A673 (cell line): ENCODE measurements around the gene ZNF221. TPM values are rescaled to one million over a fixed set of nuclear protein-coding genes. Genes with fewer than 3 reads are reported as not detected.

Experiments
- BruUV-seq: library from RNA; stranded (reverse); fragments of 400-500 nt; replicated peaks from 2 replicates; lab custom pipeline; 2021; lab: Mats Ljungman, UMichigan
- CTCF ChIA-PET: fragments of 300-600 bp; sonication (Branson Sonifier 250); formaldehyde crosslinking; loops from one replicate; lab custom pipeline; 2022; ENCODE audit warnings: antibody characterized with exemption; lab: Charles Lee
- POLR2A ChIA-PET: fragments of 300-600 bp; sonication (Branson Sonifier 250); formaldehyde crosslinking; loops from one replicate; lab custom pipeline; 2022; ENCODE audit warnings: antibody characterized with exemption; ENCODE audit not compliant: low non-redundant PET; lab: Charles Lee
- DNase-seq: peaks from one replicate; pipeline ENCODE4 v3.0.0-alpha.2; 2015; ENCODE audit warnings: low spot score
- H3K27ac ChIP-seq: fragments of 200-600 bp; sonication (generic); 2 replicates; pipeline ENCODE4 v1.5.1; 2016; ENCODE audit warnings: mixed run types, low read depth, mild to moderate bottlenecking, mixed read lengths, antibody characterized with exemption, low read length; ENCODE audit not compliant: poor library complexity, severe bottlenecking
- H3K27me3 ChIP-seq: fragments of 200-600 bp; sonication (generic); replicated peaks from 2 replicates; pipeline ENCODE4 v1.6.1; 2017; ENCODE audit warnings: mixed run types, low read depth, mild to moderate bottlenecking, mixed read lengths, antibody characterized with exemption, low read length; ENCODE audit not compliant: insufficient read depth, poor library complexity
- H3K36me3 ChIP-seq: fragments of 200-600 bp; sonication (generic); 2 replicates; pipeline ENCODE4 v1.6.1; 2016; ENCODE audit warnings: mixed run types, mild to moderate bottlenecking, mixed read lengths, antibody characterized with exemption, low read length; ENCODE audit not compliant: insufficient read depth, poor library complexity, severe bottlenecking
- H3K4me1 ChIP-seq: fragments of 200-600 bp; sonication (generic); 2 replicates; pipeline ENCODE4 v1.6.1; 2017; ENCODE audit warnings: mixed run types, mild to moderate bottlenecking, mixed read lengths, antibody characterized with exemption, low read length; ENCODE audit not compliant: insufficient read depth, poor library complexity, severe bottlenecking
- H3K4me3 ChIP-seq: fragments of 200-600 bp; sonication (generic); 2 replicates; pipeline ENCODE4 v1.5.1; 2016; ENCODE audit warnings: low read depth, mixed run types, mild to moderate bottlenecking, mixed read lengths, low read length; ENCODE audit not compliant: poor library complexity, severe bottlenecking
- H3K9me3 ChIP-seq: fragments of 200-600 bp; sonication (generic); 2 replicates; pipeline ENCODE4 v1.6.1; 2016; ENCODE audit warnings: mixed run types, low read depth, mild to moderate bottlenecking, mixed read lengths, antibody characterized with exemption, low read length; ENCODE audit not compliant: poor library complexity, severe bottlenecking
- CTCF ChIP-seq: fragments of 300-800, 200-600 bp; sonication (generic); conservative IDR thresholded peaks from 2 replicates; pipeline ENCODE4 v1.5.1; 2017; ENCODE audit warnings: low read depth, mild to moderate bottlenecking, antibody characterized with exemption, low read length, moderate library complexity, mixed read lengths
- EZH2 ChIP-seq: fragments of 200-600 bp; sonication (generic); IDR thresholded peaks from 2 replicates; pipeline ENCODE4 v1.6.1; 2017; ENCODE audit warnings: borderline replicate concordance, low read depth, mild to moderate bottlenecking, mixed read lengths, antibody characterized with exemption, low read length; ENCODE audit not compliant: poor library complexity, severe bottlenecking
- intact Hi-C: fragments of 100-400 bp; cut with micrococcal nuclease; formaldehyde crosslinking; loops from one replicate; pipeline ENCODE4 v1.10.0; 2022; ENCODE audit not compliant: unreplicated experiment
- total RNA-seq: library from RNA; stranded (reverse); gene quantifications from 2 replicates; pipeline ENCODE4 v1.2.3, GENCODE V29; 2021

ZNF221 gene
- total RNA-seq, 1 experiment from 2014 or later = 4.8 TPM

- ChIA-PET CTCF (interaction anchor here (0.6 kb wide), 1 partner anchor 125 kb away, joined by 3 read pairs; no protein-coding TSS in a partner anchor), POLR2A (interaction anchor here (0.6 to 1.0 kb wide), 2 partner anchors 31 to 267 kb away, joined by 3 to 4 read pairs; no protein-coding TSS in a partner anchor)
- Histone ChIP-seq H3K27me3 (no peaks in the 10 kb centered on the region), H3K36me3 (peaks cover 19% of the 10 kb centered on the region), H3K4me1 (peaks cover 5% of the 10 kb centered on the region), H3K27ac (peak within 1 kb of the TSS; percentile 81), H3K4me3 (peak within 1 kb of the TSS; percentile 74), H3K9me3 (peaks cover 12% of the 10 kb centered on the region)
- intact Hi-C loops = no loop called here
- peak; percentile 96 for DNase-seq
- BruUV-seq = no TSS peak
- TF ChIP-seq CTCF (no peak), EZH2 (no peak)
These were observed 15.9 kb upstream of the ZNF221 start, which contains the start of gene ZNF45 for GRCh38 chr19:43934985-43935708. ZNF45 (minus strand) TSS chr19:43935282; CDS start chr19:43922185, 13,097 bp downstream.

GRCh38 chr19:43936188-43936587, 14.8 kb upstream of the ZNF221 start:
- CTCF ChIA-PET = no interaction called here
- peaks cover 5% of the 10 kb centered on the region for H3K4me1 ChIP-seq
- no peak overlapping the region for H3K27ac ChIP-seq
- no TSS peak for BruUV-seq
- DNase-seq = no peak
- no peak for TF ChIP-seq EZH2
- no peak for TF ChIP-seq CTCF
- intact Hi-C loops = no loop called here
- no peaks in the 10 kb centered on the region for H3K27me3 ChIP-seq
- no peak overlapping the region for H3K4me3 ChIP-seq
- H3K9me3 ChIP-seq = peaks cover 12% of the 10 kb centered on the region
- peaks cover 9% of the 10 kb centered on the region for H3K36me3 ChIP-seq
- POLR2A ChIA-PET = no interaction called here

GRCh38 chr19:43939557-43940260, 11.3 kb upstream of the ZNF221 start:
- H3K9me3 ChIP-seq = peaks cover 12% of the 10 kb centered on the region
- H3K27me3 ChIP-seq = peaks cover 13% of the 10 kb centered on the region
- TF ChIP-seq EZH2 = no peak
- TF ChIP-seq CTCF = no peak
- H3K4me3 ChIP-seq = no peak overlapping the region
- H3K4me1 ChIP-seq = no peaks in the 10 kb centered on the region
- ChIA-PET CTCF (no interaction called here), POLR2A (no interaction called here)
- intact Hi-C loops = no loop called here
- no TSS peak for BruUV-seq
- H3K27ac ChIP-seq = no peak overlapping the region
- H3K36me3 ChIP-seq = no peaks in the 10 kb centered on the region
- DNase-seq = no peak
